ENCODE results near the gene LSM4. TPM values are rescaled to one million over a fixed set of nuclear protein-coding genes. Genes with fewer than 3 reads are reported as not detected.
A peak's percentile ranks its signal among the peaks of the same experiment; 100 is the strongest.

Gene LSM4
- total RNA-seq, 3 donors from 2014 or later, result 83.0 to 122 (median 120) TPM

GRCh38 chr19:18320865-18321733 is 1.8 kb downstream of the LSM4 start:
- no peaks in the 10 kb centered on the region for H3K36me3 ChIP-seq
- no peak for TF ChIP-seq POLR2AphosphoS5 (IDR thresholded peaks at IDR 0.05)
- TF ChIP-seq POLR2A (IDR thresholded peaks at IDR 0.05), result no peak
- TF ChIP-seq, protein P1, sequence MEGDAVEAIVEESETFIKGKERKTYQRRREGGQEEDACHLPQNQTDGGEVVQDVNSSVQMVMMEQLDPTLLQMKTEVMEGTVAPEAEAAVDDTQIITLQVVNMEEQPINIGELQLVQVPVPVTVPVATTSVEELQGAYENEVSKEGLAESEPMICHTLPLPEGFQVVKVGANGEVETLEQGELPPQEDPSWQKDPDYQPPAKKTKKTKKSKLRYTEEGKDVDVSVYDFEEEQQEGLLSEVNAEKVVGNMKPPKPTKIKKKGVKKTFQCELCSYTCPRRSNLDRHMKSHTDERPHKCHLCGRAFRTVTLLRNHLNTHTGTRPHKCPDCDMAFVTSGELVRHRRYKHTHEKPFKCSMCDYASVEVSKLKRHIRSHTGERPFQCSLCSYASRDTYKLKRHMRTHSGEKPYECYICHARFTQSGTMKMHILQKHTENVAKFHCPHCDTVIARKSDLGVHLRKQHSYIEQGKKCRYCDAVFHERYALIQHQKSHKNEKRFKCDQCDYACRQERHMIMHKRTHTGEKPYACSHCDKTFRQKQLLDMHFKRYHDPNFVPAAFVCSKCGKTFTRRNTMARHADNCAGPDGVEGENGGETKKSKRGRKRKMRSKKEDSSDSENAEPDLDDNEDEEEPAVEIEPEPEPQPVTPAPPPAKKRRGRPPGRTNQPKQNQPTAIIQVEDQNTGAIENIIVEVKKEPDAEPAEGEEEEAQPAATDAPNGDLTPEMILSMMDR (IDR thresholded peaks at IDR 0.05), result no peak
- H3K27ac ChIP-seq, result peak overlapping the region in 1 of 2 donors; percentile 40
- DNase-seq (ENCODE audit: low spot score in 2 of 2), result no peak
- H3K4me3 ChIP-seq, result no peak overlapping the region
- intact Hi-C loops (cut with DNase I; ENCODE audit: low total_unique reads), result loop anchor here (5.0 kb wide), 1 partner anchor 39 kb away; the partner anchor contains the start of gene JUND
- no peaks in the 10 kb centered on the region for H3K27me3 ChIP-seq
- H3K9me3 ChIP-seq, result no peaks in the 10 kb centered on the region
- H3K4me1 ChIP-seq, result no peaks in the 10 kb centered on the region

DNA sequence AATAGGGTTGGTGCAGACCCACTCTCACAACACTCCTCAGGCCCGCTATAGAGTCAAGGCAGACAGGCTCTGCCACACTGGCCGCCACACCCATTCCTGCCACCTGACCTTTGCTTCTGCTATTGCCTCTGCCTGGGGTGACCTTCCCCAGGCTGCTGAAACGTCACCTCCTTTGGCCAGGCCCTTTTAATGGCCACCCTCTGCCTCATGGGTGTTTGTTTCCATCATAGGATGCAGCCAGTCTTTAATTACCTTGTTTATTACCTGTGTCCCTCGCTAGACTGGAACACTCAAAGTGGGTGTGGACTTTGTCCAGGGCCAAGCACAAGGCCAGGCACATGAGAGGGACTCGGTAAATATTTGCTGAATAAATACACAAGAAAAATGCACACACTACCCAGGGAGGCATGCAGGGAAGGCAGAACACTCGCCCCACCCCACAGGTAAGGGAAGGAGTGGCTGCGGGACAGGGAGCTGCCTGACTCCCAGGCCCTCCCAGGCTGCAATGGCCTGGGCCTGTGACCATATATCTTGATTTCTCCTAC is 3.2 kb downstream of the LSM4 start:
- no peaks in the 10 kb centered on the region for H3K4me1 ChIP-seq
- no peak for DNase-seq (ENCODE audit: low spot score in 2 of 2)
- TF ChIP-seq, protein P1 (IDR thresholded peaks at IDR 0.05), result no peak
- TF ChIP-seq POLR2A (IDR thresholded peaks at IDR 0.05), result no peak
- TF ChIP-seq POLR2AphosphoS5 (IDR thresholded peaks at IDR 0.05), result no peak
- no peak overlapping the region for H3K4me3 ChIP-seq
- no peaks in the 10 kb centered on the region for H3K27me3 ChIP-seq
- H3K27ac ChIP-seq, result peak overlapping the region; percentile 33 to 65
- H3K36me3 ChIP-seq, result no peaks in the 10 kb centered on the region
- H3K9me3 ChIP-seq, result no peaks in the 10 kb centered on the region
- intact Hi-C loops (cut with DNase I; ENCODE audit: low total_unique reads), result loop anchor here (5.0 to 10.0 kb wide), 2 partner anchors 37 to 1305 kb away; partner anchors contain the start of genes JUND and LPAR2

GRCh38 chr19:18317961-18318800 is 4.7 kb downstream of the LSM4 start:
- no peak for DNase-seq (ENCODE audit: low spot score in 2 of 2)
- H3K27ac ChIP-seq, result peak overlapping the region; percentile 61 to 87
- H3K4me3 ChIP-seq, result no peak overlapping the region
- intact Hi-C loops (cut with DNase I; ENCODE audit: low total_unique reads), result loop anchor here (10.0 kb wide), 1 partner anchor 1307 kb away; the partner anchor contains the start of gene LPAR2
- H3K36me3 ChIP-seq, result no peaks in the 10 kb centered on the region
- no peak for TF ChIP-seq POLR2A (IDR thresholded peaks at IDR 0.05)
- peak in 1 of 3 donors; percentile 13 for TF ChIP-seq POLR2AphosphoS5 (IDR thresholded peaks at IDR 0.05)
- no peaks in the 10 kb centered on the region for H3K9me3 ChIP-seq
- H3K4me1 ChIP-seq, result no peaks in the 10 kb centered on the region
- no peaks in the 10 kb centered on the region for H3K27me3 ChIP-seq

DNA sequence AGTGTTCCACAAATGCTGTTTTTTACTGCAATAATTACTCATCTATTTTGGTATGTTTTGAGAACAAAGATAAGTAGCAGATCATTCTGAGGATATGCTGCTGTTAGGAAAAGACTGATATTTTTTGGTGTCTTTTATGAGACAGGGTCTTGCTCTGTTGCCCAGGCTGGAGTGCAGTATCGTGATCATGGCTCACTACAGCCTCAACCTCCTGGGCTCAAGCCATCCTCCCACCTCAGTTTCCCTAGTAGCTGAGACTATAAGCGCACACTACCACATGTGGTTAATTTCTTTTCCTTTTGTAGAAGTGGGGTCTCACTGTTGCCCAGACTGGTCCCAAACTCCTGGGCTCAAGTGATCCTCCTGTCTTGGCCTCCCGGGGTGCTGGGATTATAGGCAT is 9.5 kb downstream of the LSM4 start:
- no peak for DNase-seq (ENCODE audit: low spot score in 2 of 2)
- Histone ChIP-seq H3K9me3 (no peaks in the 10 kb centered on the region), H3K27me3 (no peaks in the 10 kb centered on the region), H3K4me1 (no peaks in the 10 kb centered on the region), H3K36me3 (no peaks in the 10 kb centered on the region), H3K4me3 (no peak overlapping the region), H3K27ac (no peak overlapping the region)
- no peak for TF ChIP-seq POLR2AphosphoS5 (IDR thresholded peaks at IDR 0.05)
- no peak for TF ChIP-seq POLR2A (IDR thresholded peaks at IDR 0.05)
- TF ChIP-seq, protein P1 (IDR thresholded peaks at IDR 0.05), result no peak
- intact Hi-C loops (cut with DNase I; ENCODE audit: low total_unique reads), result loop anchor here (10.0 kb wide), 1 partner anchor 1311 kb away; the partner anchor contains the start of gene LPAR2

DNA sequence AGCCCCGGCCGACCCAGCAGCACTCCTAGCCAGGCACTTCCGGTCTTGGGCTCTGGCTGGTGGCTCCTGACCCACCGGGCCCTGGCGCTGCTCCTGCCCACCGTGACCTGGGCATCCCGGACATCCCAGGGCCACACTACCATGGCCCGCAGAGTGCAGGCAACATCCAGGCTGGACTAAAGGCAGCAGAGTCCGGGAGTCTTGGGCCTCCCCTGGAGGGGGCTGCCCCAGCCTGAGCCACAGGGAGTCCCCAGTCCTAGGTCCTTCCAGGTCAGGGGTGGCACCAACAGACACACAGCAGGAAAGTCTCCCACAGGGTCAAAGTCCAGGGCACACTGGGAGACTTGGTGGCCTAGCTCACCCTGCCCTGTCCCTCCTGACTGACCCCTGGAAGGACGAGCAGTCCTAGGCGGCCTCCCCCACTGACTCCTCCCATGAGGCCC is 10.8 kb downstream of the LSM4 start:
- intact Hi-C loops (cut with DNase I; ENCODE audit: low total_unique reads), result loop anchor here (10.0 kb wide), 1 partner anchor 1313 kb away; the partner anchor contains the start of gene LPAR2
- Histone ChIP-seq H3K4me3 (no peak overlapping the region), H3K27ac (no peak overlapping the region), H3K4me1 (no peaks in the 10 kb centered on the region), H3K9me3 (no peaks in the 10 kb centered on the region), H3K27me3 (no peaks in the 10 kb centered on the region), H3K36me3 (no peaks in the 10 kb centered on the region)
- TF ChIP-seq POLR2A (IDR thresholded peaks at IDR 0.05), result no peak
- TF ChIP-seq, protein P1 (IDR thresholded peaks at IDR 0.05), result no peak
- no peak for DNase-seq (ENCODE audit: low spot score in 2 of 2)
